Measurements from ENCODE around the gene ZPLD1. TPM values are rescaled to one million over a fixed set of nuclear protein-coding genes. Genes with fewer than 3 reads are reported as not detected.

Gene ZPLD1
- total and polyA plus RNA-seq, 8 donors, result 0.07 to 0.19 (median 0.09) TPM; not detected in 3

DNA sequence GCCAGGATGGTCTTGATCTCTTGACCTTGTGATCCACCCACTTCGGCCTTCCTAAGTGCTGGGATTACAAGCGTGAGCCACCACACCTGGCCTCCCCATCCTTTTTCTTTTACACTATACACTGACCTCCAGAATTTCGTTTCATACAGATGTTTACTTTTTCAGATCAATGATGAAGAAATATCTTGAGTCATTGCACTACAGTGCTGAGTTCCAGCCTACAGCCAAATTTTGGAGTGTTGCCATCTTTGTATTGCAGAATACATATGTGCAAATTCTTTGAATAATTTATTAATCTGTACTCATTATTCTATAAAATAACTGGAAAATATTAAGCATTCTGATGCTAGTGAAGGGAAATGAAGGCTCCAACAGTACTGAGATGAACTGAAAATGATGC lies 12.5 kb downstream of the ZPLD1 start:
- 51 to 58% methylated on average over 3 of the region's 3 CpGs for WGBS, 2 donors
- FAIRE-seq (no peak), ATAC-seq (no peak), DNase-seq (no peak)
- Histone ChIP-seq H3K4me3 (no peak overlapping the region), H3K27me3 (no peaks in the 10 kb centered on the region), H3K9me3 (no peaks in the 10 kb centered on the region), H3K36me3 (no peaks in the 10 kb centered on the region), H3K4me1 (no peaks in the 10 kb centered on the region), H3K27ac (no peak overlapping the region)
- TF ChIP-seq, protein P1, sequence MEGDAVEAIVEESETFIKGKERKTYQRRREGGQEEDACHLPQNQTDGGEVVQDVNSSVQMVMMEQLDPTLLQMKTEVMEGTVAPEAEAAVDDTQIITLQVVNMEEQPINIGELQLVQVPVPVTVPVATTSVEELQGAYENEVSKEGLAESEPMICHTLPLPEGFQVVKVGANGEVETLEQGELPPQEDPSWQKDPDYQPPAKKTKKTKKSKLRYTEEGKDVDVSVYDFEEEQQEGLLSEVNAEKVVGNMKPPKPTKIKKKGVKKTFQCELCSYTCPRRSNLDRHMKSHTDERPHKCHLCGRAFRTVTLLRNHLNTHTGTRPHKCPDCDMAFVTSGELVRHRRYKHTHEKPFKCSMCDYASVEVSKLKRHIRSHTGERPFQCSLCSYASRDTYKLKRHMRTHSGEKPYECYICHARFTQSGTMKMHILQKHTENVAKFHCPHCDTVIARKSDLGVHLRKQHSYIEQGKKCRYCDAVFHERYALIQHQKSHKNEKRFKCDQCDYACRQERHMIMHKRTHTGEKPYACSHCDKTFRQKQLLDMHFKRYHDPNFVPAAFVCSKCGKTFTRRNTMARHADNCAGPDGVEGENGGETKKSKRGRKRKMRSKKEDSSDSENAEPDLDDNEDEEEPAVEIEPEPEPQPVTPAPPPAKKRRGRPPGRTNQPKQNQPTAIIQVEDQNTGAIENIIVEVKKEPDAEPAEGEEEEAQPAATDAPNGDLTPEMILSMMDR (IDR thresholded peaks at IDR 0.05), result no peak
- intact Hi-C loops (cut with DNase I), result no loop called here

DNA sequence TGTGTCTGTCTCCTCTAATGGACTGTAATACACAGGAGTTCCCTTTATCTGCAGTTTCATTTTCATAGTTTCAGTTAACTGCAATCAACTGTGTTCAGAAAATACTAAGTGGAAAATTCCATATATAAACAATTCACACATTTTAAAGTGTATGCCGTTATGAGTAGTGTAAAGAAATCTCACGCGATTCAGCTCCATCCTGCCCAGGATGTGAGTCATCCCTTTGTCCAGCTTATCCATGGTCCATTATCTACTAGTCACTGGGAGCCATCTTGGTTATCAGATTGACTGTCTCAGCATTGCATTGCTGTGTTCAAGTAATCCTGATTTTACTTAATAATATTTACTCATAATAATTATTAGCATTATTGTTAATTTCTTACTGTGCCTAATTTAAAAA lies 14.5 kb downstream of the ZPLD1 start:
- H3K4me3 ChIP-seq, result no peak overlapping the region
- no peak overlapping the region for H3K27ac ChIP-seq
- no peak for ATAC-seq
- intact Hi-C loops (cut with DNase I), result no loop called here
- DNase-seq, result no peak
- H3K36me3 ChIP-seq, result no peaks in the 10 kb centered on the region
- TF ChIP-seq, protein P1 (IDR thresholded peaks at IDR 0.05), result no peak
- 80 to 89% methylated on average over 3 of the region's 3 CpGs for WGBS, 2 donors
- no peaks in the 10 kb centered on the region for H3K27me3 ChIP-seq
- H3K9me3 ChIP-seq, result no peaks in the 10 kb centered on the region
- no peak for FAIRE-seq
- H3K4me1 ChIP-seq, result no peaks in the 10 kb centered on the region

DNA sequence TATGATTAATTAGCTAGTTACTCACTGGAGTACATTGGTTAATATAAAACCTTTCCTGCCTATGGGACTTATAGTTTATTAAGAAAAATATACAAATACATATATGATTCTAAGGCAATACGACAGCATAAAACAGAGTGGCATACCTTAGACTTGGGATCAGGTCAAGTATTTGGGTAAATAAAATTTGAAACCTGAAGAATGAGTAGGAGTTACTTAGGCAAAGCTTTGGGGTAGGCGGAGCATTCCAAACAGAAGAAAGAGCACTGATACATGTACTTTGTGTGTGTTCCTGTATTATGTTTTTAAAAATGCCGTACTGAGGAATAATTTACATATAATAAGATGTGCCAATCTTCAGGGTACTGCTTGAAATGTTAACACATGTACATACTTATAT lies 15.1 kb downstream of the ZPLD1 start:
- Histone ChIP-seq H3K4me3 (no peak overlapping the region), H3K27ac (no peak overlapping the region), H3K36me3 (no peaks in the 10 kb centered on the region), H3K9me3 (no peaks in the 10 kb centered on the region), H3K27me3 (no peaks in the 10 kb centered on the region), H3K4me1 (no peaks in the 10 kb centered on the region)
- WGBS, 2 donors, result 72 to 82% methylated on average over 3 of the region's 3 CpGs
- ATAC-seq, result no peak
- intact Hi-C loops (cut with DNase I), result no loop called here
- TF ChIP-seq, protein P1 (IDR thresholded peaks at IDR 0.05), result no peak
- no peak for FAIRE-seq
- no peak for DNase-seq

DNA sequence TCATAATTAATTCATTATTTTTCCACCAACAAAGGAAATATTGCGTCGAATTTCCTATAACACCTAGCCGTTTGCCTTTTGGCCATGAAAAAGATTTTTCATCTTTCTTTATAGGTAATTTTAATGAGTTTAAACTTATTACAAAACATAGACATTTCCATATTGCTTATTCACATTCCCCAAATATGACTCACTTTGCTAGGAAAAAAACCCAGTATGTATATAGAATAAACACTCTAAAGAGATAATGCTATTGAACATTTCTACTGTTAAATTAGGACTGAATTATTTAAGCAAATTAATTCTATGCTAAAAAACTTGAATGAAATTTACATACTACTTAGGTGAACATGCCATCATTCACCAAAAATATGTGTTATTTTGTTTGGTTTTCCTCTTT lies 16.2 kb downstream of the ZPLD1 start:
- Histone ChIP-seq H3K27me3 (no peaks in the 10 kb centered on the region), H3K27ac (no peak overlapping the region), H3K9me3 (no peaks in the 10 kb centered on the region), H3K4me1 (no peaks in the 10 kb centered on the region), H3K4me3 (no peak overlapping the region), H3K36me3 (no peaks in the 10 kb centered on the region)
- FAIRE-seq (no peak), ATAC-seq (no peak), DNase-seq (no peak)
- WGBS, 2 donors, result 85 to 91% methylated on average over 3 of the region's 3 CpGs
- TF ChIP-seq, protein P1 (IDR thresholded peaks at IDR 0.05), result no peak
- intact Hi-C loops (cut with DNase I), result no loop called here

DNA sequence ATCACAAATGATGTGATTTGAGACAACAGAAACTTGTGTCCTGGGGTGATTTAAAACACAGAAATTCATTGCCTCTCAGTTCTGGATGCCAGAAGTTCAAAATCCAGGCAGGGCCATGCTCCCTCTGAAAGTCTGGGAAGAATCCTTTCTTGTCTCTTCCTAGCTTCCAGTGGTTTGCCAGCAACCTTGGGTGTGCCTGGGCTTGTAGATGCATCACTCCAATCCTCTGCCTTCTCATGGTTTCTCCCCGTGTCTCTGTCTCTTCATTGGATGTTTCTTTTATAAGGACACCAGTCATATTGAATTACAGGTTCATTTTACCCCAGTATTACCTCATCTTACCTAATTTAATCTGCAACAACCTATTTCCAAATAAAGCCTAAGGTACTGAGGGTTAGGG lies 16.7 kb downstream of the ZPLD1 start:
- FAIRE-seq (no peak), ATAC-seq (no peak)
- TF ChIP-seq, protein P1 (IDR thresholded peaks at IDR 0.05), result no peak

More for the DNA sequence above, 16.7 kb downstream of the ZPLD1 start:
- no peak for DNase-seq
- H3K4me3 ChIP-seq, result no peak overlapping the region
- H3K36me3 ChIP-seq, result no peaks in the 10 kb centered on the region
- no peaks in the 10 kb centered on the region for H3K9me3 ChIP-seq
- whole genome bisulfite sequencing, 2 donors, result 77 to 85% methylated on average over 1 of the region's 1 CpG
- H3K4me1 ChIP-seq, result no peaks in the 10 kb centered on the region
- no peak overlapping the region for H3K27ac ChIP-seq
- no peaks in the 10 kb centered on the region for H3K27me3 ChIP-seq
- intact Hi-C loops (cut with DNase I), result no loop called here
